ENCODE measurements around the gene FAM43A. TPM values are rescaled to one million over a fixed set of nuclear protein-coding genes. Genes with fewer than 3 reads are reported as not detected.

The FAM43A gene
- total RNA-seq, 1 donor from 2014 or later, result 0.30 TPM

DNA sequence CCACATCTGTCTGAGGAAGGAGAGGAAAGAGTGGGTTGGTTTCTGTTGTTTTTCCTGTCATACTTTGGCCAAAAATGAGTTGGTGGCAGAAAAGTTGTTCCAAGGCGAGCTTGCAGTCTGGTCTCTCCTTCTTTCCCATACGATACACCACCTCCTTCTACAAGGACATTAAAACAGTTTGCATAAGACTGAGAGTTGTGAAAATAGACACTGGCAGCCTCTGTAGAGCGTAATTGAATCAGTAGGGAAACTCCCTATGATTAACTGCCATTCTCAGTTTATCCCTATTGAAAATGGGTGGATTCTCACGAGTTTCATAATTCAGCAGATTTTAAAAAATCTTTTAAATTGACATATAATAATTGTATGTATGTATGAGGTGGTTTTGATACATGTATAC is 10.0 kb upstream of the FAM43A start:
- DNase-seq (ENCODE audit: low read depth), result no peak

GRCh38 chr3:194676471-194676870 is 9.2 kb upstream of the FAM43A start:
- DNase-seq (ENCODE audit: low read depth), result no peak

- no peak for DNase-seq (ENCODE audit: low read depth)
Measured at GRCh38 chr3:194680888-194681615, 4.6 kb upstream of the FAM43A start.

DNA sequence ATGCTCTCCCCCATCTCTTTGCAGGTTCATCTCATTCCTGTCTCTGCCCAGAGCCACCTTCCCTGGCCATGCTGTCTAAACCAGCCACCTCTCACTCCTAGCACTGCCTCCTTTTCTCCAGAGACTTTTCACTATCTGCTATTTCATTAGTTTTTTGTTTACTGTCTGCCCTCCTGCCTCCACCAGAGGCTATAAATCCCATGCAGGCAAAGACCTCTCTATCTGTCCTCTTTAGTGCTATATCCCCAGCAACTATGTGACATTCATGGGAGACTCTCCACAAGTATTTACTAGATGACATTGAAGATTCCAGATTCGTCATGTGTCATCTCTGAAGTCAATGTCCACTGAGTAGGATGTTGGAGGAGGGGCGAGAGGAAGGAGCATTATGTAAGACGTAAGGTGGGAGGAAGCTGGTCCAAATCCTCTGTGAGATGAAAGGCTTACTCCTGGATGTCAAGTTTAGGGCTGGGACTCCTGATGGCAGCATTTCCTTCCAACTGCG is 3.4 kb upstream of the FAM43A start:
- DNase-seq (ENCODE audit: low read depth), result no peak

- peak; percentile 86 for DNase-seq (ENCODE audit: low read depth)
Measured at GRCh38 chr3:194682694-194683310, 2.9 kb upstream of the FAM43A start.

DNA sequence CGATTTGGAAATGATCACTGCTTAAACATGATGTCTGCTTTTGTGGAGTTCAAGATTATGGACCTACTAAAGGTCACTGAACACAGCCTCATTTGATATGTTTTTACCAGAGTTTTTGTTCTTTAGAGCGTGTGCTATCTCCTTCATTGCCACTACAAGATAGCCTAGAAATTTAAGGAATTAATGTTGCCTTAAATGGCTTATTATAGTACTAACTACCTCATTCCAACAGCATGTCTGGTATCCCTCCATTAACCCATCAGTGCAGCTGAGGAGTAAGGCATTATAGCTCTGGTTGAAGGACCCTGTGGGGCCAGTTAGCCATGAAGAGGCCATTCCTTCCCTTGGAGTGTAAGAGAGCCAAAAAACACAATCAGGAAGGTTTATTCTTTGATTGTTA is 2.3 kb upstream of the FAM43A start:
- DNase-seq (ENCODE audit: low read depth), result no peak

DNA sequence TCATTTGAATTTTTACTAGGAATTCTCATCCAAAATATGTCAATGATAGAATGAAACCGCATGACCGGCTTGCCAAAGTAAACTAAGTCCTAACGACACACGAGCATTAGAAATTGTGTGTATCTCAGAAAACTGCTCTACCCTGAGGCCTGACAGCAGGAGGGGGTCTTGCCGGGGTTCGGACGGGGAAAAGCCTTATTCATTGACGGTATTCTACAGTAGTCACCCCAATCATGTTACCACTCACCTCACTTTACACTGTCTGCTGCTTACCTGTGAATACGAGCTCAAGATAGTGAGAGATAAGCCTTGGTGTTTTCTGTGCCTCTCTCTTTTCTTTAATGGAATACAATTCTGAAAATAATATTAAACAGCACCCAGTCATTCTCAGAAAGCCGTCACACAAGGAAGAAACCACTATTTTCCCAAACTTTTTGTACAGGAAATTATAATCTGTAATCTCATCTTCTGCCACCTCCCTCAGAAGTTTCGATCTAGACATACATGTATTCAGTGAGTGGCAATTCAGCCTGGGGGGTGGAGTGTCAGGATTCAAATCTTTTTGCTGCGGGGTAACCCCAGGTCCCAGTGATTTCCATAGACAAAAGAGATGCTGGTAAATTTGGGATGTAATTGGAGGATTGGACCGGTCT is 492 bp upstream of the FAM43A start:
- DNase-seq (ENCODE audit: low read depth), result no peak

DNA sequence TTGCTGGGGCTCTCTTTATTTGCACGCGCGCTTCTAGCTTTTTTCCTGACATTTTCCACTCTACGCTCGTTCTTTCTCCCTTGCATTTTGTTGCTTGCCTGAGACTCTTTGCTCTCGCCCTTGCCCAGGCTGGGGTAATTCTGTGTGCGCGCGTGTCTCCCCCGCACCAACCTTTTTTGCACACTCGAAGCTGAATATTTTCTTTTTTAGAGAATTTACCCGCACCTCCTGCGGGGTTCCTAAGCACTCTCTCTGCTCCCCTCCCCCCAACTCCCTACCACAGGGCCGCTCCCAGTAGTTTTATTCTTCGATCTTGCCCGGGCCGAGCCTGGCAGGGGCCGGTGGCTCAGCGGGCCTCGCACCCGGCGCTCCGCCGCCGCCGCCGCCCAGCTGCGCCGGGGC is 732 bp downstream of the FAM43A start:
- no peak for DNase-seq (ENCODE audit: low read depth)

GRCh38 chr3:194686816-194687637 is 1.3 kb downstream of the FAM43A start:
- no peak for DNase-seq (ENCODE audit: low read depth)

- no peak for DNase-seq (ENCODE audit: low read depth)
Measured at GRCh38 chr3:194687638-194688199, 2.0 kb downstream of the FAM43A start.

- DNase-seq (ENCODE audit: low read depth), result no peak
Measured at GRCh38 chr3:194688200-194688740, 2.6 kb downstream of the FAM43A start.

DNA sequence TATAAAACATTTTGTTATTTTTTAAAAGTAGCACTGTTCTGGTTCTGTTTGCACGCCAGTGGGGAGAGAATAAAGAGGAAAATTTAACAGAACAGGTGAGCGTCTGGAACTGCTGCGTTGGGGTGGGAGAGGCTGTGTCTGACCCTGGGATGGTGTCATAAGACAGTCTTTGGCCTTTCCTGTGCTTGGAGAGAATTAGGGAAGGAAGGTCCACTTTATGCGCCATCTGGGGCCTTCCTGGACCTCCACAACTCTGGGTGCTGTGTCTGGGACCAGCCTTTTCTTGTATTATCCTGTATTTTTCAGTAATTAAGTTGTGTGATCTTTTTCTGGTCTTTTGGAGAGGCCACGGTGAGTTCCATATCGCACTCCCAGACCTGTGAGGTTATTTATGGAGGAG is 3.3 kb downstream of the FAM43A start:
- DNase-seq (ENCODE audit: low read depth), result no peak

DNA sequence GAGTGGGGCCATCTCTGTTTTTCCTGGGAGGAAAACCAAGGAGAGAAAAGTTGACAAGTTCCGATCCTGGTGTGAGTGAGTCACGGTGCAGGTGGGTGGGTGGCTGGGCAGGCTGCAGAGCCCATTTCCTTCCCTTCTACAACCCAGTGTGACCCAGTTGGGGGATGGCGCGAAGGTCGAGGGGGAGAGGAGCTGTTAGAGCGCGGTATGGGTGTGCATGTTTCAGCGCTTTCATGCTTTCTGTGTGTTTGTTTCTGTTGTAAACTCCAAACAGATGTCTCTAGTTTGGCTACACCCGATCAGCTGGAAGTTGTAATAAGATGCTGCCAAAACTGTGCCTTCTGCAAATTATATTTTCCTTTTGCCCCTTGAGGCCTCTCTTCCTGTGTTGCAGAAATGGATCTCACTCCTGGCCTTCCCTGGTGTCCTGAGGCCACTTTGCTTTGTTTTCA is 3.8 kb downstream of the FAM43A start:
- no peak for DNase-seq (ENCODE audit: low read depth)

DNA sequence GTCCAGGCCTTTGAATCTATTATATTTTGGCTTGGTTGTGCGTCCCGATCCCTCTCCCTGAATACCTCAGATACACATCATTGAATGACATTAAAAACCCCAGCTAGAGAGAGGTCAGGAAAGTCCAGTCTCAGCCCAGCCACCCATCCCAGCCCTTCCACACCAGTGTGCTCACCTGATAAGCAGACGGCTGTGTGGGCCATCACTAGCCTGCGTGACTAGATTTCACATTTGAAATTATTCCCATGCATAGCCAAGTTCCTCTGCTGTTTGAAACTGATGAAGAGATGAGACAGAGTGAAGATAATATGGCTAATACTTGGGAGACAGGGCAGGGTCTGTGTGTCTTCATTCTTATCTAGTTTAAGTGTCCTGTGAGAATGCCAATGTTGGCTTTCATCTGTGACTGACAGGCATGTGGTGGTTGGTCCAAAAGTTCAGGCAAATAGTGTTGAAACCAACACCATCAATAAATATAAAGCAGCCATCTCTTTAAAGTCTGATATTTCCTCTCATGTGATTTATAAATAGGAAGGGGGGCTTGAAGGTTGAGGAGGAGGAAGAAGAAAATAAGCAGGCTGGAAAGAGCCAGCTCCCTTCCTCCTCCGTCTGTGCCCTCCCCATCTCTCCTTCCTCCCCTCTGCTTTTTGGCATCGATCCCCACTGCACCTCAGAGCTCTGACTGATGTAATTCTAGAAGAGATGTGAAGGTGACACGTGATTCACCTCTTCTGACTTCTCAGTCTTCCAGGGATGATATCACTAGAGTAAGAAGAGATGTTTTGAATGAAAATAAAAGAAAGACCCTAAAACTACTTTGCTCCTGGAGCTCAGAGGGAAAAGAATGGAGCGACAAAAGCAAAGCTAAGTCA is 5.1 kb downstream of the FAM43A start:
- peak; percentile 38 for DNase-seq (ENCODE audit: low read depth)

DNA sequence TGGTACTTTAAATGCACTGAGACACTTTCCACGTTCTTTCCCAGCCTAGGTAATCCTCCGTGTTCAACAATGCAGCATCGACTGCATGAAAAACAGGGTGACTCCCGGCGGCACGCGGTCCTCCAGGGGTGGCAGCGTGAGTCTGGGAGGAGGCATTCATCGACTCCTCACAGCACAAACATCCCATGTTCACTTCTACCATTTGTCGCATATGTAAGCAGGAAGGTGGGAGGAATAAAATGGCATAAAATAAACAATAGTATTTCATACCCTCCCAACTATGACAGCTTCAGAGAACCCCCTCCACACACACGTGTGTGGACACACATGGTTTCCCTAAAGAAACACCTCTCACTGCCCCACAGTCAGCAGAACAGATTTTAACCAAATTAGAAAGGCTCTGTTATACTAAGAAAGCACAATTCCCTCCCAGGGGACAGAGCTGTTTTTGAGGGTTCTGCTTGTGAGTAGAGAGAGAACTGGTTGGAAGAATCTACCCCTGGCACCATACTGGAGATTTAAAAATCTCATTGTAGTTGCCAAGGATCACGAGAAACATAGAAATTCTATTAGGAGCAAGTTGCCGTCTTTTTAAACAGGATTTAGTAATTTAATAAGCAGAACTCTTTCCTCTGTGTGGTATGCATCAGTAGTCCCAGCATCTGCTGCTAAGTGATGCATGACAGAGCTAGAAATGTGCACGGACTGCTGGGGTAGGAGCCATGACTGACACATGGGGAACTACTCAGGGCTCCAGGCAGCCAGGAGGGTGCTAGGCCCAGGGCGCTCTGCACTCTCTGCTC is 6.0 kb downstream of the FAM43A start:
- peak; percentile 58 for DNase-seq (ENCODE audit: low read depth)

GRCh38 chr3:194696702-194697101 is 11.0 kb downstream of the FAM43A start:
- no peak for DNase-seq (ENCODE audit: low read depth)

GRCh38 chr3:194702545-194702944 is 16.9 kb downstream of the FAM43A start:
- DNase-seq (ENCODE audit: low read depth), result no peak

- no peak for DNase-seq (ENCODE audit: low read depth)
Measured at GRCh38 chr3:194705227-194705626, 19.5 kb downstream of the FAM43A start.

DNA sequence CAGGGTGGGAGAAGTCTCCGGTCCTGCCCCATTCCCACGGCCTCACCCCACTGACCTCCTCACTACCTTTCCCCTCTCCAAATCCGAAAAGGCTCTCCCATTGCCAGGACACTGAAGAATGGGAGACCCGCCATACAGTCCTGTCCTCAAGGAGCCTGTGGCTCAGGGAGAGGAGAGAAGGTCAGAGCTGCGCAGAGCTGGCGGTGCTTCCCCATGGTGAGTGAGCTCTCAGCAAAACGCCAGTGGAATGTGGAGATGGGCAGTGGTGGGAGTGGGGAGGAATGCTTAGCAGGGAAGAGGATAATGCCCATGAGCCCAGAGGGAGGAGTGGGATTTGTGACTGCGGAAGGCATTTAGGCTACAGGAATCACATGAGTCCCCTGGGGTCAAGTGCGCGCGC is 20.1 kb downstream of the FAM43A start:
- no peak for DNase-seq (ENCODE audit: low read depth)

DNA sequence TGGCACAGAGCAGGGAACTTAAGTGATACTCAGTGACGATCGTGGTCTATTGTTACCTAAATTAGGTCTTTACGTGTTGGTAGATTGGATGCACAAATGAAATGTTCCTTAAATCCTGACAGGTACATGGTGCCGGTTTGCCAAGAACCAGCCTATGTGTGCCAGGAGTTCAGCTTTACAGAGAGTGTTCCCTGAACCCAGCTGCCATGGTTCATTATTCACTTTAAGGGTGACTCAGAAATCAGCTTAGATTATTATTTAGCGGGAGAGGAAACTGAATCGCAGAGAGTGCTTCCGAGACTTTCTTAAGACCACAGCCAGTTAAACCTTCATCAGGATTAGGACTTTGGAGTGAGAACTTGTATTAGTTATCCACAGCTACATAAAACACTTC is 21.5 kb downstream of the FAM43A start:
- peak; percentile 84 for DNase-seq (ENCODE audit: low read depth)
